Stimulated activated CD8-positive, alpha-beta memory T cell treated with anti-CD3 and anti-CD28 coated beads, Interleukin-15, amount 100 ng/mL, for 1 hour (primary cell): Measurements from ENCODE around the gene LGI2.
"Not testable (repeated sequence)": the region's sequence is repeated elsewhere in the genome, so short reads cannot be mapped to it uniquely, and the experiment has no call there.

Experiments used
- DNase-seq: peaks from one replicate; pipeline ENCODE4 v3.0.0-alpha.2; 2020; ENCODE audit warnings: low read depth

LGI2 gene

GRCh38 chr4:25030277-25031076 is at the start of gene LGI2:
TSS of gene LGI2 (minus strand) at chr4:25030946. CDS start at chr4:25030693, 253 bp downstream.
- DNase-seq = no peak

GRCh38 chr4:25078523-25078922 is 47.8 kb upstream of the LGI2 start:
- DNase-seq = no peak

GRCh38 chr4:25076625-25077398 is 46.1 kb upstream of the LGI2 start:
- DNase-seq = no peak

DNA sequence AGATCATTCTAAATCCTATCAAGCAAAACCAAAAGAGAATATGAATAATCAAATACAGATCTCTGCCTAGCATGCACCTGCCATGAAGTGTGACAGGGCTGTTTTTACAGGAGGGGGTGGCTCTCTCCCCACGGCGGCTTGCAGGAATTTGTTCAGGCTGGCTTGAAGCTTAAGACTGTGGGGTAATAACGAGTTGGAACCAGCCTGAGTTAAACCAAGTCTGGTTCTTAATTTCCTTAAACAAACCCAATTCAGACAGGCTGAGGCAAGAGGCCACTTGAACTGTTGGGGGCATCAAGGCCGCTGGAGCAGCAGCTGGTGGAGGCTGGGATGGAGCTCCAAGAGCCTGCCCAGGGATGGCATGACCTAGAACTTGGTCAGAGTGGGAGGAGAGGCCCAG is 45.1 kb upstream of the LGI2 start:
- DNase-seq = no peak

DNA sequence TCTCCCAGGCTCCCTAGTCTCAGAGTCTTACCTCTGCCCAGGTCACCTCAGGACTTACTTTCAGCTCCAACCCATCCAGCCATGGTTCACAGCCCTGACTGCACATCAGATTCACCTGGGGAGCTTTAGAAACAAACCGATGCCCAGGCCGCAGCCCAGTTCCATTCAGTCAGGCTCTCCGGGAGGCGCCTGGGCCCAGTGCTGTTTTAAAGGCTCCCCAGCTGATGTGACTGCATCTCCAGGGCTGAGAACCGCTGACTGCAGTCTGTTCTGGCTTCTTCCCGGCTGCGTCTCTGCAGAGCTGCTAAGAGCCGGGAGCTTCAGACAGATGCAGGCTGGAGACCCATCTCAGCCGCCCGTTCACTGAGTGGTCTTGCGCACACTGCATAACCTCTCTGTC is 44.4 kb upstream of the LGI2 start:
- no peak for DNase-seq

GRCh38 chr4:25070545-25070944 is 39.8 kb upstream of the LGI2 start:
- DNase-seq = no peak

DNA sequence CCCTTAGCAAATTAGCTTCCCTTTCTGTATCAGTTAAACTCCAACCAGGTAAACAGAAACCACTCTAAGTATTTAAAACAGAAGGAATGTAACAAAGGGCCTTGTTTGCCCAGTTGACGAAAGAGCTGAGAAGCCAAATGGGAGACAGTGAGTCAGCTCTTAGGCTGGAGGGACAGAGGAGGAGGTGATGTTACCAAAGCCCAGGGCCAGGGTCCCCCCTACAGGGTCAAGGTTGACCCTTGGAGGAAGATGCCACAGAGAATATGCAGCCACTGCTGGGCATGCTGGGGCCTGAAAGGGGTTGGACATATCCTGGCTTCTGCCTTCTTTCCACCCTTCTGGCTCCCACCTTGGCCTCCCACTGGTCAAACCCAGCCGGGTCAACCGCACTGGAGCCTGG is 38.3 kb upstream of the LGI2 start:
- DNase-seq = no peak

GRCh38 chr4:25068386-25068785 is 37.6 kb upstream of the LGI2 start:
- no peak for DNase-seq

DNA sequence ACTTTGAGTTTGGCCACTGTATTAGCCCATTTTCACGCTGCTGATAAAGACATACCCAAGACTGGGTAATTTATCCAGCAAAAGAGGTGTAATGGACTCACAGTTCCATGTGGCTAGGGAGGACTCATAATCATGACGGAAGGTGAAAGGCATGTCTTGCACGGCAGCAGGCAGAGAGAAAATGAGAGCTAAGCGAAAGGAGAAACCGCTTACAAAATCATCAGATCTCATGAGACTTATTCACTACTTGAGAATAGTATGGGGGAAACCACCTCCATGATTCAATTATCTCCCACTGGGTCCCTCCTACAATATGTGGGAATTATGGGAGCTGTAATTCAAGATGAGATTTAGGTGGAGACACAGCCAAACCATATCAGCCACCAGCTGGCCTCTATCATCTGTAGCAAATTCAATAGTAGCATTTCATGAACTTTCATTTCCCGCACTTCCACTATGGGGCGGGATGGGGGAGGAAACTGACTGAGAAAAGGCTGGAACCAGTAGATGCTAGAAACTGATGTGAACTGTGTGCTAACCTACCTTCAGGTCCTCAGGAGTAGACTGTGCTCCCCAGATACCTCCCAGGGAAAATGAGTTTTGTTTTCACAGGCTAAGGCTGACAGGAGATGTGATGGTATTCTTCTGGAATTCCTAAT is 35.3 kb upstream of the LGI2 start:
- no peak for DNase-seq

- DNase-seq = no peak
These were observed 34.7 kb upstream of the LGI2 start for GRCh38 chr4:25065431-25065858.

DNA sequence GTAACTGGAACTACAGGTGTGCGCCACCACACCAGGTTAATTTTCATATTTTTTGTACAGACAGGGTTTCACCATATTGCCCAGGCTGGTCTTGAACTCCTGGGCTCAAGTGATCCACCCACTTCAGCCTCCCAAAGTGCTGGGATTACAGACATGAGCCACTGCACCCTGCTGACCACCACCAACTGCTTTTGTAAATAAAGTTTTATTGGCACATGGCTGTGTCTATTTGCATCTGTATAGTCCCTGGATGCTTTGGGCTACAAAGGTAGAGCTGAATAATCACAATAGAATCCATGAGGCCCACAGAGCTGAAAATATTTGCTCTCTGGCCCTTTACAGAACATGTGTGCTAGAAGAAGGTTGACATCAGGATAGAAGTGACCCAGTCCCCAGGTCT is 33.7 kb upstream of the LGI2 start:
- not testable (repeated sequence) for DNase-seq

- no peak for DNase-seq
These were observed 32.4 kb upstream of the LGI2 start for GRCh38 chr4:25063116-25063515.

DNA sequence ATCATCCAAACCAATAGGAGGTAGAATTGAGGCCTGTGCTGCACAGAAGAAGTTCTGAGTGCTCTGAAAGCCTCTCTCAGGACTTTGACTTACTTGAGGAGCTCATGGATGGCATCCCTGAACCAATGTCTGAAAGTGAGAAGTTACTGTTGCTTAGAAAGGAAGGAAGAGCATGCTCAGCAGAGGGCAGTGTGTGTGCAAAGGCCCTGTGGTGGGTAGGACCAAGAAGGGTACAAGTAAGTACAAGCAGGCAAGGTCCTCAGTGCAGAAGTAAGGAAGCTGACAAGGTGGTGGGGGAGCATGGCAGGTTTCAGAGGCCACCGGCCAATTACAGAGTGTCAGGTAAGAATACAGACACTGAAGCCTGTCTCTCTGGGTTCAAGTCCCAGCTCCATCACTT is 31.4 kb upstream of the LGI2 start:
- DNase-seq = no peak

GRCh38 chr4:25061602-25062001 is 30.9 kb upstream of the LGI2 start:
- no peak for DNase-seq

DNA sequence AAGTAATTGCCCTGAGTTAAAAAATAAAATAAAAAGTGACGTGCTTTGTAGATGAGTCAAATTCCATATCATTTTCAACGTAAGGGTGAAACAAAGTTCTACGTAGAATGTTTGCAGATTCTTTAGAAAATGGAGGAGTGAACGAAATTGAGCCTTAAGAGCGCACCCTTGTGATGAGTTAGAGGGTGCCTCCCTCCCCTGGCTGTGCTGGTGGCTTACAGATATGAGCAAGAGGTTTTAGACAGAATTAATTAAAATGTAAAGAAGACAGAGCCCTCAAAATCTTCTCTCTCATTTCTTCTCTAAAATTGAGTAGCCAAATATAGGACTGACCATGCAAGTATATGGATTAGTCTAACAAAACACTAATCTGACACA is 30.2 kb upstream of the LGI2 start:
- DNase-seq = no peak

DNA sequence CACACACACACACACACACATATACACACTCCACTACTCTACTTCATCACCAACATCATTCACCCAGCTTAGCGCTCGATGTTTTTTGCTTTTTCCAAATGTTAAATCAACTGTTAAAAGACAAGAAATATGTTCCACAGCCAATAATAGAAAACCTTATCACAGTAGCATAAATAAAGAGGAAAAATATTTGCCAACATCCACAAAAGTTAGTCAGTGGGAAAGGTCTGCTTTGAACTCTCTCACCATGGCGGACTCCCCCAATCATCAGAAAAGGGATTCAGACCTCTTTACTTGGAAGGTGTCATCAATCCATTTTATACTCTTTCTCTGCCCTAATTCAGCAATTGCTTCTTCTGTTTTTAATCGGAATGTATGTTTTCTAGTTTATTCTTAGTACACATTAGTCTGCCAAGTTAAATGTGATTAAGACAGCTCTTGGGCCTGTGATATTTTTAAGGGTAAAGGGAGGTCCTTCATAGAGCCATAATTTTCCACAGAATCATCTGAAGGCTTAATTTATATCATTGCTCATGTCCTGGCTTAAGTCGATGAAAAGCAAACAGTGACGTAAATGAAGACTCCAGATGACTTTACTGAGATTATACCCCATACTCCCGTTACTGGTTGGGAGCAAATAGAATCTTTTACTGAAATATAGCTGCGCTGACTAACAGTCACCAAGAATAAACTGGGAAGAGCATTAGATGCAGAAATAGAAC is 29.7 kb upstream of the LGI2 start:
- no peak for DNase-seq

GRCh38 chr4:25059791-25060190 is 29.0 kb upstream of the LGI2 start:
- DNase-seq = no peak

GRCh38 chr4:25058796-25059195 is 28.1 kb upstream of the LGI2 start:
- no peak for DNase-seq

- DNase-seq = no peak
These were observed 26.6 kb upstream of the LGI2 start for GRCh38 chr4:25057299-25057698.

- not testable (repeated sequence) for DNase-seq
These were observed 21.3 kb upstream of the LGI2 start for GRCh38 chr4:25052037-25052436.

GRCh38 chr4:25051534-25051933 is 20.8 kb upstream of the LGI2 start:
- DNase-seq = no peak

DNA sequence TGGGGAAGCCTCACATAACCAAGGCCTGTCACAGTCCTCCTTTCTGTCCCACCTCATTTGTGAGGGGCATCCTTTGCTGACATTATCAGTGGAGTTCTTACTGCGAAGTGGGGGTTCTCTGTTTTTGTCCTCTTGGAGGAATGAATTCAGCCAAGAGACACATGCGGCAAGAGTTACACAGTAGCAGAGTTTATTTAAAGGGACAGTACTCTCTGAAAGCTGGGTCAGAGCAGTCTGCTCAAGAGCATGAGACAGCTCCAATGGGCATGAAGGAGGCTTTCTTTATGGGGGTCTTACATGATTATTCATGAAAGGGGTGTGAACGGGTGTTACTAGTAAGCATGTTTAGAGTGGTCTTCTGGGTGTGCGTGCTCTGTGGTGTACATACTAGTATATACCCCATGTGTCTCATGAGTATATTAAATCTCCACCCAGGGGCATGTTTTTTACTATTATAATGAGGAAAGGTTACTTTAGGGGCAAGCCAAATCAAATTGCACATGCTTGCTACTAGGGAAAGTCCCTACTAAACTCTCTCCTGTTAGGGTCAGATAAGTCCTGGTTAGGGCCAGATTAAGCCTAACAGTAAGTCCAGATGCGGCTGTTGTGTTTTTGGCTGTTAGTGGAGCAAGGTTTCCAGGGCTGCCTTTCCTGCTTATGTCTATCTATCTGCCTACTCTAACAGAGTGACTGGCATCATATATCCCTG is 19.8 kb upstream of the LGI2 start:
- no peak for DNase-seq
